ENCODE results near the gene MAFG. TPM values are rescaled to one million over a fixed set of nuclear protein-coding genes. Genes with fewer than 3 reads are reported as not detected.

Gene MAFG
- total and polyA plus RNA-seq, 2 experiments from 2014 or later: 17.2 to 33.4 TPM

DNA sequence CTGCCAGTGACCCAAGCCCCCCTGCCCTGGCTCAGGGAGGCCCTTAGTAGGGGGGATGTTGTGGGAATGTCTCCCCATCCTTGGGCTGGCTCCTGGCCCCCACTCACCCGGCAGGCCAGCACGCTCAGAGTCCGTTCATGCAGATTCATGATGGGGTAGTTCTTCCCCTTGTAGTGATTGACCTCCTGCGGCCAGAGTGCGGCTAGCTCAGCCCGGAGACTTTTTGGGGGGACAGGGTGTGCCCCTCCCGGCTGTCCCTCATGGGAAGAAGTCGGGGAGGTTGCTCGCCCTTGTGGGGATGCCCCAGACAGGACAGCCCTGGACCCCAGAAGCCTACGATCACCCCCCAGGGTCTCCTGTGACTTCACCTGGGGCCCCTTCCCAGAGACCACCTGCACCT, 21.5 kb downstream of the MAFG start (continued):
- TF ChIP-seq, protein P1, sequence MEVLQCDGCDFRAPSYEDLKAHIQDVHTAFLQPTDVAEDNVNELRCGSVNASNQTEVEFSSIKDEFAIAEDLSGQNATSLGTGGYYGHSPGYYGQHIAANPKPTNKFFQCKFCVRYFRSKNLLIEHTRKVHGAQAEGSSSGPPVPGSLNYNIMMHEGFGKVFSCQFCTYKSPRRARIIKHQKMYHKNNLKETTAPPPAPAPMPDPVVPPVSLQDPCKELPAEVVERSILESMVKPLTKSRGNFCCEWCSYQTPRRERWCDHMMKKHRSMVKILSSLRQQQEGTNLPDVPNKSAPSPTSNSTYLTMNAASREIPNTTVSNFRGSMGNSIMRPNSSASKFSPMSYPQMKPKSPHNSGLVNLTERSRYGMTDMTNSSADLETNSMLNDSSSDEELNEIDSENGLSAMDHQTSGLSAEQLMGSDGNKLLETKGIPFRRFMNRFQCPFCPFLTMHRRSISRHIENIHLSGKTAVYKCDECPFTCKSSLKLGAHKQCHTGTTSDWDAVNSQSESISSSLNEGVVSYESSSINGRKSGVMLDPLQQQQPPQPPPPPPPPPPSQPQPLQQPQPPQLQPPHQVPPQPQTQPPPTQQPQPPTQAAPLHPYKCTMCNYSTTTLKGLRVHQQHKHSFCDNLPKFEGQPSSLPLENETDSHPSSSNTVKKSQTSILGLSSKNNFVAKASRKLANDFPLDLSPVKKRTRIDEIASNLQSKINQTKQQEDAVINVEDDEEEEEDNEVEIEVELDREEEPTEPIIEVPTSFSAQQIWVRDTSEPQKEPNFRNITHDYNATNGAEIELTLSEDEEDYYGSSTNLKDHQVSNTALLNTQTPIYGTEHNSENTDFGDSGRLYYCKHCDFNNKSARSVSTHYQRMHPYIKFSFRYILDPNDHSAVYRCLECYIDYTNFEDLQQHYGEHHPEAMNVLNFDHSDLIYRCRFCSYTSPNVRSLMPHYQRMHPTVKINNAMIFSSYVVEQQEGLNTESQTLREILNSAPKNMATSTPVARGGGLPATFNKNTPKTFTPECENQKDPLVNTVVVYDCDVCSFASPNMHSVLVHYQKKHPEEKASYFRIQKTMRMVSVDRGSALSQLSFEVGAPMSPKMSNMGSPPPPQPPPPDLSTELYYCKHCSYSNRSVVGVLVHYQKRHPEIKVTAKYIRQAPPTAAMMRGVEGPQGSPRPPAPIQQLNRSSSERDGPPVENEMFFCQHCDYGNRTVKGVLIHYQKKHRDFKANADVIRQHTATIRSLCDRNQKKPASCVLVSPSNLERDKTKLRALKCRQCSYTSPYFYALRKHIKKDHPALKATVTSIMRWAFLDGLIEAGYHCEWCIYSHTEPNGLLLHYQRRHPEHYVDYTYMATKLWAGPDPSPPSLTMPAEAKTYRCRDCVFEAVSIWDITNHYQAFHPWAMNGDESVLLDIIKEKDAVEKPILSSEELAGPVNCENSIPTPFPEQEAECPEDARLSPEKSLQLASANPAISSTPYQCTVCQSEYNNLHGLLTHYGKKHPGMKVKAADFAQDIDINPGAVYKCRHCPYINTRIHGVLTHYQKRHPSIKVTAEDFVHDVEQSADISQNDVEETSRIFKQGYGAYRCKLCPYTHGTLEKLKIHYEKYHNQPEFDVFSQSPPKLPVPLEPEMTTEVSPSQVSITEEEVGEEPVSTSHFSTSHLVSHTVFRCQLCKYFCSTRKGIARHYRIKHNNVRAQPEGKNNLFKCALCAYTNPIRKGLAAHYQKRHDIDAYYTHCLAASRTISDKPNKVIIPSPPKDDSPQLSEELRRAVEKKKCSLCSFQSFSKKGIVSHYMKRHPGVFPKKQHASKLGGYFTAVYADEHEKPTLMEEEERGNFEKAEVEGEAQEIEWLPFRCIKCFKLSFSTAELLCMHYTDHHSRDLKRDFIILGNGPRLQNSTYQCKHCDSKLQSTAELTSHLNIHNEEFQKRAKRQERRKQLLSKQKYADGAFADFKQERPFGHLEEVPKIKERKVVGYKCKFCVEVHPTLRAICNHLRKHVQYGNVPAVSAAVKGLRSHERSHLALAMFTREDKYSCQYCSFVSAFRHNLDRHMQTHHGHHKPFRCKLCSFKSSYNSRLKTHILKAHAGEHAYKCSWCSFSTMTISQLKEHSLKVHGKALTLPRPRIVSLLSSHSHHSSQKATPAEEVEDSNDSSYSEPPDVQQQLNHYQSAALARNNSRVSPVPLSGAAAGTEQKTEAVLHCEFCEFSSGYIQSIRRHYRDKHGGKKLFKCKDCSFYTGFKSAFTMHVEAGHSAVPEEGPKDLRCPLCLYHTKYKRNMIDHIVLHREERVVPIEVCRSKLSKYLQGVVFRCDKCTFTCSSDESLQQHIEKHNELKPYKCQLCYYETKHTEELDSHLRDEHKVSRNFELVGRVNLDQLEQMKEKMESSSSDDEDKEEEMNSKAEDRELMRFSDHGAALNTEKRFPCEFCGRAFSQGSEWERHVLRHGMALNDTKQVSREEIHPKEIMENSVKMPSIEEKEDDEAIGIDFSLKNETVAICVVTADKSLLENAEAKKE (CRISPR knock-in tag; IDR thresholded peaks at IDR 0.05): no peak
- TF ChIP-seq JUNB (IDR thresholded peaks at IDR 0.05; ENCODE audit: unreplicated experiment) (no peak), POLR2AphosphoS5 (IDR thresholded peaks at IDR 0.05; ENCODE audit: low read depth) (no peak)
- TF ChIP-seq, protein P2, sequence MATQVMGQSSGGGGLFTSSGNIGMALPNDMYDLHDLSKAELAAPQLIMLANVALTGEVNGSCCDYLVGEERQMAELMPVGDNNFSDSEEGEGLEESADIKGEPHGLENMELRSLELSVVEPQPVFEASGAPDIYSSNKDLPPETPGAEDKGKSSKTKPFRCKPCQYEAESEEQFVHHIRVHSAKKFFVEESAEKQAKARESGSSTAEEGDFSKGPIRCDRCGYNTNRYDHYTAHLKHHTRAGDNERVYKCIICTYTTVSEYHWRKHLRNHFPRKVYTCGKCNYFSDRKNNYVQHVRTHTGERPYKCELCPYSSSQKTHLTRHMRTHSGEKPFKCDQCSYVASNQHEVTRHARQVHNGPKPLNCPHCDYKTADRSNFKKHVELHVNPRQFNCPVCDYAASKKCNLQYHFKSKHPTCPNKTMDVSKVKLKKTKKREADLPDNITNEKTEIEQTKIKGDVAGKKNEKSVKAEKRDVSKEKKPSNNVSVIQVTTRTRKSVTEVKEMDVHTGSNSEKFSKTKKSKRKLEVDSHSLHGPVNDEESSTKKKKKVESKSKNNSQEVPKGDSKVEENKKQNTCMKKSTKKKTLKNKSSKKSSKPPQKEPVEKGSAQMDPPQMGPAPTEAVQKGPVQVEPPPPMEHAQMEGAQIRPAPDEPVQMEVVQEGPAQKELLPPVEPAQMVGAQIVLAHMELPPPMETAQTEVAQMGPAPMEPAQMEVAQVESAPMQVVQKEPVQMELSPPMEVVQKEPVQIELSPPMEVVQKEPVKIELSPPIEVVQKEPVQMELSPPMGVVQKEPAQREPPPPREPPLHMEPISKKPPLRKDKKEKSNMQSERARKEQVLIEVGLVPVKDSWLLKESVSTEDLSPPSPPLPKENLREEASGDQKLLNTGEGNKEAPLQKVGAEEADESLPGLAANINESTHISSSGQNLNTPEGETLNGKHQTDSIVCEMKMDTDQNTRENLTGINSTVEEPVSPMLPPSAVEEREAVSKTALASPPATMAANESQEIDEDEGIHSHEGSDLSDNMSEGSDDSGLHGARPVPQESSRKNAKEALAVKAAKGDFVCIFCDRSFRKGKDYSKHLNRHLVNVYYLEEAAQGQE (IDR thresholded peaks at IDR 0.05; ENCODE audit: unreplicated experiment): no peak

DNA sequence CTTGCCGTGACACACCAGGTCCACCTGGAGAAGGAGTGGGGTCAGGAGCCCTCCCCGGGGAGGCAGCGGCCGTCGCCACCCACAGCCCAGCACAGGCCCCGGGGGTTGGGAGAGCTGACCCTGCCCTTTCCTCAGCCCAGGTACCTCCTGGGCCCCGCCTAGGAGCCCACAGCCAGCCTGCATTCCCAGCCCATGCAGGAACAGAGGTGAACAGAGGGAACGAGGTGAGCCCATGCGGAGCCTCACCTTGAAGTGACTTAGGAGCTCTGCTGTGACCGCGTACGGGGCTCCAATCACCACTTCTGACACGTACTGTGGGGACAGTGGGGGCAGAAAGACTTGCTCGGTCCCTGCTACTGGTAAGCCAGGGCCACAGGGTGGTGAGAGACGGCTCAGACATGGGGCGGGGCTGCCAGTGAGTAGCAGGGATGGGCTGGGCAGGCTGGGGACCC, 22.1 kb downstream of the MAFG start:
- Mint-ChIP-seq H3K4me3 (no peak overlapping the region), H3K27me3 (ENCODE audit: insufficient read depth, low read depth, poor library complexity) (peaks cover 20% of the 10 kb centered on the region), H3K9me3 (no peaks in the 10 kb centered on the region), H3K4me1 (peaks cover 5% of the 10 kb centered on the region; the same call in 2 of the 3 replicates), H3K36me3 (ENCODE audit: low read depth) (peaks cover 2% of the 10 kb centered on the region; the same call in 2 of the 3 replicates), H3K27ac (no peak overlapping the region)
- ATAC-seq: no peak
- peaks cover 6% of the 10 kb centered on the region; the same call in 1 of the 2 replicates for H3K36me3 ChIP-seq (ENCODE audit: insufficient read depth)
- H3K4me1 ChIP-seq (ENCODE audit: insufficient read depth): peaks cover 6% of the 10 kb centered on the region
- H3K4me3 ChIP-seq: no peak overlapping the region
- no peaks in the 10 kb centered on the region for H3K9me2 ChIP-seq (ENCODE audit: insufficient read depth)
- peaks cover 19% of the 10 kb centered on the region for H3F3A ChIP-seq (replicated peaks; ENCODE audit: low read depth)
- no peak overlapping the region for H2AFZ ChIP-seq
- no peak for DNase-seq (ENCODE audit: low spot score)
- H3K27me3 ChIP-seq (ENCODE audit: insufficient read depth): peaks cover 17% of the 10 kb centered on the region
- H4K20me1 ChIP-seq (replicated peaks; ENCODE audit: insufficient read depth): peaks cover 8% of the 10 kb centered on the region
- no peak overlapping the region for H3K27ac ChIP-seq (ENCODE audit: low read depth)
- H3K79me2 ChIP-seq (replicated peaks; ENCODE audit: insufficient read depth): peaks cover 7% of the 10 kb centered on the region
- H3K4me2 ChIP-seq: no peak overlapping the region
- no peak for TF ChIP-seq JUNB (IDR thresholded peaks at IDR 0.05; ENCODE audit: unreplicated experiment)
- no peak for TF ChIP-seq EZH2phosphoT487 (IDR thresholded peaks at IDR 0.05; ENCODE audit: unreplicated experiment)
- TF ChIP-seq EZH2 (IDR thresholded peaks at IDR 0.05; ENCODE audit: low read depth, unreplicated experiment): no peak
- TF ChIP-seq POLR2AphosphoS5 (IDR thresholded peaks at IDR 0.05; ENCODE audit: low read depth): no peak
- TF ChIP-seq ZNF114 (CRISPR knock-in tag; IDR thresholded peaks at IDR 0.05): no peak
- TF ChIP-seq, protein P3, sequence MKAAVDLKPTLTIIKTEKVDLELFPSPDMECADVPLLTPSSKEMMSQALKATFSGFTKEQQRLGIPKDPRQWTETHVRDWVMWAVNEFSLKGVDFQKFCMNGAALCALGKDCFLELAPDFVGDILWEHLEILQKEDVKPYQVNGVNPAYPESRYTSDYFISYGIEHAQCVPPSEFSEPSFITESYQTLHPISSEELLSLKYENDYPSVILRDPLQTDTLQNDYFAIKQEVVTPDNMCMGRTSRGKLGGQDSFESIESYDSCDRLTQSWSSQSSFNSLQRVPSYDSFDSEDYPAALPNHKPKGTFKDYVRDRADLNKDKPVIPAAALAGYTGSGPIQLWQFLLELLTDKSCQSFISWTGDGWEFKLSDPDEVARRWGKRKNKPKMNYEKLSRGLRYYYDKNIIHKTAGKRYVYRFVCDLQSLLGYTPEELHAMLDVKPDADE (IDR thresholded peaks at IDR 0.05): no peak
- TF ChIP-seq NANOG (IDR thresholded peaks at IDR 0.05; ENCODE audit: borderline replicate concordance): no peak
- TF ChIP-seq, protein P4, sequence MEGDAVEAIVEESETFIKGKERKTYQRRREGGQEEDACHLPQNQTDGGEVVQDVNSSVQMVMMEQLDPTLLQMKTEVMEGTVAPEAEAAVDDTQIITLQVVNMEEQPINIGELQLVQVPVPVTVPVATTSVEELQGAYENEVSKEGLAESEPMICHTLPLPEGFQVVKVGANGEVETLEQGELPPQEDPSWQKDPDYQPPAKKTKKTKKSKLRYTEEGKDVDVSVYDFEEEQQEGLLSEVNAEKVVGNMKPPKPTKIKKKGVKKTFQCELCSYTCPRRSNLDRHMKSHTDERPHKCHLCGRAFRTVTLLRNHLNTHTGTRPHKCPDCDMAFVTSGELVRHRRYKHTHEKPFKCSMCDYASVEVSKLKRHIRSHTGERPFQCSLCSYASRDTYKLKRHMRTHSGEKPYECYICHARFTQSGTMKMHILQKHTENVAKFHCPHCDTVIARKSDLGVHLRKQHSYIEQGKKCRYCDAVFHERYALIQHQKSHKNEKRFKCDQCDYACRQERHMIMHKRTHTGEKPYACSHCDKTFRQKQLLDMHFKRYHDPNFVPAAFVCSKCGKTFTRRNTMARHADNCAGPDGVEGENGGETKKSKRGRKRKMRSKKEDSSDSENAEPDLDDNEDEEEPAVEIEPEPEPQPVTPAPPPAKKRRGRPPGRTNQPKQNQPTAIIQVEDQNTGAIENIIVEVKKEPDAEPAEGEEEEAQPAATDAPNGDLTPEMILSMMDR (conservative IDR thresholded peaks at IDR 0.05; ENCODE audit: low read depth in 2 of 2): no peak
- TF ChIP-seq ZNF331 (CRISPR knock-in tag; IDR thresholded peaks at IDR 0.05; ENCODE audit: low read depth): no peak
- no peak for TF ChIP-seq STAT1 (IDR thresholded peaks at IDR 0.05; ENCODE audit: unreplicated experiment)
- no peak for TF ChIP-seq CREB1 (CRISPR knock-in tag; IDR thresholded peaks at IDR 0.05; ENCODE audit: low read depth)
